Fibroblast of lung (primary cell): ENCODE data around the gene SULT1A1. TPM values are rescaled to one million over a fixed set of nuclear protein-coding genes. Genes with fewer than 3 reads are reported as not detected.
"Not testable (repeated sequence)": the region's sequence is repeated elsewhere in the genome, so short reads cannot be mapped to it uniquely, and the experiment has no call there.

Source experiments
- DNase-seq, 2 donors: peaks; one replicate each; pipeline versions ENCODE4 v3.0.0 to v3.0.0-alpha.2; 2010; ENCODE audit warnings: low read depth in 2 of 2
- H2AFZ ChIP-seq: 2 replicates; pipeline ENCODE4 v1.5.1; 2012; ENCODE audit warnings: low read length, control low read depth, inconsistent platforms
- H3K27ac ChIP-seq: 2 replicates; pipeline ENCODE4 v1.5.1; 2011; ENCODE audit warnings: low read length, control low read depth; ENCODE audit not compliant: insufficient read depth
- H3K27me3 ChIP-seq: 2 replicates; pipeline ENCODE4 v1.5.1; 2011; ENCODE audit warnings: mild to moderate bottlenecking, low read length; ENCODE audit not compliant: control insufficient read depth, insufficient read depth
- H3K36me3 ChIP-seq: 2 replicates; pipeline ENCODE4 v1.5.1; 2011; ENCODE audit warnings: low read length; ENCODE audit not compliant: control insufficient read depth, insufficient read depth
- H3K4me1 ChIP-seq: 2 replicates; pipeline ENCODE4 v1.5.1; 2011; ENCODE audit warnings: low read length; ENCODE audit not compliant: control insufficient read depth, insufficient read depth; ENCODE audit errors: extremely low read depth
- H3K4me2 ChIP-seq: 2 replicates; pipeline ENCODE4 v1.5.1; 2011; ENCODE audit warnings: low read length, control low read depth; ENCODE audit not compliant: insufficient read depth; ENCODE audit errors: extremely low read depth
- H3K4me3 ChIP-seq, 4 experiments: fragments of 200-600 bp in 1 of 4; sonication (generic) in 1 of 4; replicated peaks in 1 of 4; 2 replicates each; pipeline ENCODE4 v1.5.1; 2011 to 2016; ENCODE audit warnings: low read length in 4 of 4, low read depth in 3 of 4, mild to moderate bottlenecking in 3 of 4, control low read depth in 2 of 4, inconsistent platforms in 1 of 4, mixed read lengths in 1 of 4; ENCODE audit not compliant: insufficient read depth in 1 of 4; ENCODE audit errors: control extremely low read depth in 1 of 4
- H3K79me2 ChIP-seq: 2 replicates; pipeline ENCODE4 v1.5.1; 2012; ENCODE audit warnings: mild to moderate bottlenecking, low read length, inconsistent platforms; ENCODE audit not compliant: control insufficient read depth, insufficient read depth
- H3K9ac ChIP-seq: 2 replicates; pipeline ENCODE4 v1.5.1; 2011; ENCODE audit warnings: mild to moderate bottlenecking, low read length, control low read depth; ENCODE audit not compliant: insufficient read depth
- H3K9me3 ChIP-seq: 2 replicates; pipeline ENCODE4 v1.5.1; 2012; ENCODE audit warnings: low read depth, low read length; ENCODE audit not compliant: control insufficient read depth, insufficient read depth
- H4K20me1 ChIP-seq: 2 replicates; pipeline ENCODE4 v1.5.1; 2011; ENCODE audit warnings: low read length; ENCODE audit not compliant: control insufficient read depth, insufficient read depth; ENCODE audit errors: extremely low read depth
- CTCF ChIP-seq, 2 donors: IDR thresholded peaks in 1 of 2; conservative IDR thresholded peaks in 1 of 2; 1 replicate in 1 of 2; 2 replicates in 1 of 2; pipeline ENCODE4 v1.5.1; 2011 to 2012; ENCODE audit warnings: low read length in 2 of 2, control low read depth in 1 of 2, inconsistent platforms in 1 of 2, low read depth in 1 of 2, mild to moderate bottlenecking in 1 of 2
- EZH2 ChIP-seq: IDR thresholded peaks from 2 replicates; pipeline ENCODE4 v1.5.1; 2012; ENCODE audit warnings: low read length, control low read depth, mild to moderate bottlenecking; ENCODE audit errors: missing control alignments
- polyA plus RNA-seq, 2 donors: library from polyadenylated mRNA; depleted of rRNA in 1 of 2; stranded (reverse) in 1 of 2; unstranded in 1 of 2; fragments of >200 nt; gene quantifications; 2 replicates each; pipeline ENCODE4 v1.2.1, GENCODE V29; 2011 to 2012; ENCODE audit warnings: missing spikeins in 1 of 2
- total RNA-seq: library from RNA; depleted of rRNA; stranded (reverse); fragments of >200 nt; gene quantifications from 2 replicates; pipeline ENCODE4 v1.2.1, GENCODE V29; 2014

Gene SULT1A1
- total and polyA plus RNA-seq, 2 donors (not counting 1 experiment from before 2014, with no cell fraction given): 1.3 to 1.7 TPM

GRCh38 chr16:28617874-28618273 lies 8.0 kb upstream of the SULT1A1 start:
- no peaks in the 10 kb centered on the region for H3K36me3 ChIP-seq
- TF ChIP-seq CTCF (conservative IDR thresholded peaks at IDR 0.05 in 1 of 2, IDR thresholded peaks at IDR 0.05 in 1 of 2; ENCODE audit: low read depth in 1 of 2, low read length in 2 of 2): no peak
- TF ChIP-seq EZH2: no peak
- no peaks in the 10 kb centered on the region for H3K4me1 ChIP-seq

GRCh38 chr16:28616636-28617035 lies 6.8 kb upstream of the SULT1A1 start:
- no peak overlapping the region for H2AFZ ChIP-seq
- no peaks in the 10 kb centered on the region for H4K20me1 ChIP-seq
- H3K27ac ChIP-seq: no peak overlapping the region
- no peak for DNase-seq
- H3K79me2 ChIP-seq: no peaks in the 10 kb centered on the region
- no peaks in the 10 kb centered on the region for H3K9me3 ChIP-seq
- H3K4me1 ChIP-seq: no peaks in the 10 kb centered on the region
- no peak overlapping the region for H3K4me2 ChIP-seq
- TF ChIP-seq CTCF (conservative IDR thresholded peaks at IDR 0.05 in 1 of 2, IDR thresholded peaks at IDR 0.05 in 1 of 2; ENCODE audit: low read depth in 1 of 2, low read length in 2 of 2): no peak
- no peak for TF ChIP-seq EZH2
- no peaks in the 10 kb centered on the region for H3K36me3 ChIP-seq
- H3K27me3 ChIP-seq: peaks cover 2% of the 10 kb centered on the region
- no peak overlapping the region for H3K9ac ChIP-seq
- H3K4me3 ChIP-seq: no peak overlapping the region

More at GRCh38 chr16:28617874-28618273, 8.0 kb upstream of the SULT1A1 start:
- no peak overlapping the region for H3K4me3 ChIP-seq
- no peak overlapping the region for H3K4me2 ChIP-seq
- no peak overlapping the region for H3K27ac ChIP-seq
- no peak overlapping the region for H3K9ac ChIP-seq
- DNase-seq: peak in 1 of 2 donors; percentile 12
- H3K9me3 ChIP-seq: no peaks in the 10 kb centered on the region
- H2AFZ ChIP-seq: no peak overlapping the region
- no peaks in the 10 kb centered on the region for H3K79me2 ChIP-seq
- peaks cover 5% of the 10 kb centered on the region for H3K27me3 ChIP-seq
- H4K20me1 ChIP-seq: no peaks in the 10 kb centered on the region

- H2AFZ ChIP-seq, DNase-seq, H3K4me3 ChIP-seq, H3K4me2 ChIP-seq, H4K20me1 ChIP-seq, H3K36me3 ChIP-seq, H3K9ac ChIP-seq, H3K4me1 ChIP-seq, H3K9me3 ChIP-seq, H3K27me3 ChIP-seq, H3K79me2 ChIP-seq, H3K27ac ChIP-seq: not testable (repeated sequence)
Observed at GRCh38 chr16:28616224-28616577, 6.4 kb upstream of the SULT1A1 start.
